MG63 (cell line): ENCODE results near the gene C21orf58. TPM values are rescaled to one million over a fixed set of nuclear protein-coding genes. Genes with fewer than 3 reads are reported as not detected.
A peak's percentile ranks its signal among the peaks of the same experiment; 100 is the strongest.
"Not testable (repeated sequence)": the region's sequence is repeated elsewhere in the genome, so short reads cannot be mapped to it uniquely, and the experiment has no call there.

Experiments
- DNase-seq: peaks from one replicate; pipeline ENCODE4 v3.0.0-alpha.2; 2020
- H3K27me3 ChIP-seq: fragments of 250-450 bp; sonication (Bioruptor Pico); 2 replicates; pipeline ENCODE4 v1.5.1; 2020; ENCODE audit warnings: mild to moderate bottlenecking, moderate library complexity
- H3K36me3 ChIP-seq: fragments of 250-450 bp; sonication (Bioruptor Pico); 2 replicates; pipeline ENCODE4 v1.5.1; 2020; ENCODE audit warnings: mild to moderate bottlenecking, moderate library complexity
- H3K4me3 ChIP-seq: fragments of 250-450 bp; sonication (Bioruptor Pico); 2 replicates; pipeline ENCODE4 v1.5.1; 2020; ENCODE audit warnings: mild to moderate bottlenecking, moderate library complexity
- H3K9me3 ChIP-seq: fragments of 250-450 bp; sonication (Bioruptor Pico); 2 replicates; pipeline ENCODE4 v1.5.1; 2020; ENCODE audit warnings: mild to moderate bottlenecking, moderate library complexity
- total RNA-seq: library from RNA; depleted of rRNA; stranded (reverse); fragments of >200 nt; shearing (Covaris generic); gene quantifications from 2 replicates; pipeline ENCODE4 v1.2.3, GENCODE V29; 2014; ENCODE audit warnings: low replicate concordance

C21orf58 gene
- total RNA-seq, 1 experiment from 2014 or later, result 4.7 TPM

GRCh38 chr21:46317710-46318463 is 5.8 kb downstream of the C21orf58 start:
- H3K9me3 ChIP-seq, result no peaks in the 10 kb centered on the region
- no peaks in the 10 kb centered on the region for H3K27me3 ChIP-seq
- DNase-seq, result no peak
- no peak overlapping the region for H3K4me3 ChIP-seq
- H3K36me3 ChIP-seq, result peaks cover 38% of the 10 kb centered on the region

- no peaks in the 10 kb centered on the region for H3K27me3 ChIP-seq
- peaks cover 27% of the 10 kb centered on the region for H3K36me3 ChIP-seq
- no peaks in the 10 kb centered on the region for H3K9me3 ChIP-seq
- H3K4me3 ChIP-seq, result no peak overlapping the region
- DNase-seq, result no peak
Measured at GRCh38 chr21:46316708-46317324, 6.9 kb downstream of the C21orf58 start.

GRCh38 chr21:46314441-46315020 is 9.1 kb downstream of the C21orf58 start:
- Histone ChIP-seq H3K9me3 (no peaks in the 10 kb centered on the region), H3K27me3 (no peaks in the 10 kb centered on the region), H3K36me3 (peaks cover 39% of the 10 kb centered on the region), H3K4me3 (no peak overlapping the region)
- DNase-seq, result no peak

- H3K36me3 ChIP-seq, result peaks cover 44% of the 10 kb centered on the region
- no peak for DNase-seq
- no peak overlapping the region for H3K4me3 ChIP-seq
- no peaks in the 10 kb centered on the region for H3K9me3 ChIP-seq
- H3K27me3 ChIP-seq, result no peaks in the 10 kb centered on the region
Measured at GRCh38 chr21:46312949-46313348, 10.7 kb downstream of the C21orf58 start.

- DNase-seq, result no peak
- H3K27me3 ChIP-seq, result no peaks in the 10 kb centered on the region
- H3K4me3 ChIP-seq, result no peak overlapping the region
- H3K36me3 ChIP-seq, result peaks cover 56% of the 10 kb centered on the region
- H3K9me3 ChIP-seq, result no peaks in the 10 kb centered on the region
Measured at GRCh38 chr21:46311568-46311967, 12.1 kb downstream of the C21orf58 start.

- peaks cover 53% of the 10 kb centered on the region for H3K36me3 ChIP-seq
- DNase-seq, H3K27me3 ChIP-seq, H3K4me3 ChIP-seq, H3K9me3 ChIP-seq: not testable (repeated sequence)
Measured at GRCh38 chr21:46310260-46310659, 13.4 kb downstream of the C21orf58 start.

GRCh38 chr21:46308431-46308830 is 15.2 kb downstream of the C21orf58 start:
- Histone ChIP-seq H3K4me3 (no peak overlapping the region), H3K36me3 (peaks cover 56% of the 10 kb centered on the region), H3K27me3 (no peaks in the 10 kb centered on the region), H3K9me3 (no peaks in the 10 kb centered on the region)
- no peak for DNase-seq

GRCh38 chr21:46307625-46308024 is 16.0 kb downstream of the C21orf58 start:
- no peaks in the 10 kb centered on the region for H3K27me3 ChIP-seq
- DNase-seq, result no peak
- no peak overlapping the region for H3K4me3 ChIP-seq
- no peaks in the 10 kb centered on the region for H3K9me3 ChIP-seq
- H3K36me3 ChIP-seq, result peaks cover 53% of the 10 kb centered on the region

GRCh38 chr21:46304955-46305354 is 18.7 kb downstream of the C21orf58 start:
- no peak for DNase-seq
- peaks cover 54% of the 10 kb centered on the region for H3K36me3 ChIP-seq
- H3K27me3 ChIP-seq, result no peaks in the 10 kb centered on the region
- no peak overlapping the region for H3K4me3 ChIP-seq
- H3K9me3 ChIP-seq, result no peaks in the 10 kb centered on the region

- no peak for DNase-seq
- Histone ChIP-seq H3K36me3 (peaks cover 53% of the 10 kb centered on the region), H3K27me3 (no peaks in the 10 kb centered on the region), H3K9me3 (no peaks in the 10 kb centered on the region), H3K4me3 (no peak overlapping the region)
Measured at GRCh38 chr21:46304437-46304836, 19.2 kb downstream of the C21orf58 start.

- H3K36me3 ChIP-seq, result peaks cover 31% of the 10 kb centered on the region
- DNase-seq, result no peak
- no peaks in the 10 kb centered on the region for H3K9me3 ChIP-seq
- no peaks in the 10 kb centered on the region for H3K27me3 ChIP-seq
- H3K4me3 ChIP-seq, result no peak overlapping the region
Measured at GRCh38 chr21:46301759-46302158, 21.9 kb downstream of the C21orf58 start.

GRCh38 chr21:46299167-46299566 is 24.5 kb downstream of the C21orf58 start:
- no peaks in the 10 kb centered on the region for H3K9me3 ChIP-seq
- no peaks in the 10 kb centered on the region for H3K27me3 ChIP-seq
- DNase-seq, result no peak
- H3K4me3 ChIP-seq, result no peak overlapping the region
- H3K36me3 ChIP-seq, result peaks cover 24% of the 10 kb centered on the region

GRCh38 chr21:46297338-46298271 is 26.1 kb downstream of the C21orf58 start:
- no peak overlapping the region for H3K4me3 ChIP-seq
- peaks cover 22% of the 10 kb centered on the region for H3K36me3 ChIP-seq
- no peak for DNase-seq
- H3K9me3 ChIP-seq, result no peaks in the 10 kb centered on the region
- no peaks in the 10 kb centered on the region for H3K27me3 ChIP-seq

GRCh38 chr21:46295996-46296752 is 27.5 kb downstream of the C21orf58 start:
- peaks cover 26% of the 10 kb centered on the region for H3K36me3 ChIP-seq
- no peaks in the 10 kb centered on the region for H3K27me3 ChIP-seq
- no peak for DNase-seq
- peaks cover 3% of the 10 kb centered on the region; the same call in 1 of the 2 replicates for H3K9me3 ChIP-seq
- H3K4me3 ChIP-seq, result no peak overlapping the region

- DNase-seq, result peak; percentile 67
- H3K27me3 ChIP-seq, result no peaks in the 10 kb centered on the region
- H3K4me3 ChIP-seq, result no peak overlapping the region
- peaks cover 3% of the 10 kb centered on the region; the same call in 1 of the 2 replicates for H3K9me3 ChIP-seq
- peaks cover 25% of the 10 kb centered on the region for H3K36me3 ChIP-seq
Measured at GRCh38 chr21:46295177-46295770, 28.4 kb downstream of the C21orf58 start.
